GM19025 (cell line): ENCODE data around the gene WDR36.

ENCODE experiments used
- ATAC-seq: cut with Tn5 transposase; IDR thresholded peaks from one replicate; pipeline ENCODE4 v1.9.1; 2021; ENCODE audit warnings: mild to moderate bottlenecking, low read depth, moderate library complexity; ENCODE audit not compliant: unreplicated experiment

The WDR36 gene

DNA sequence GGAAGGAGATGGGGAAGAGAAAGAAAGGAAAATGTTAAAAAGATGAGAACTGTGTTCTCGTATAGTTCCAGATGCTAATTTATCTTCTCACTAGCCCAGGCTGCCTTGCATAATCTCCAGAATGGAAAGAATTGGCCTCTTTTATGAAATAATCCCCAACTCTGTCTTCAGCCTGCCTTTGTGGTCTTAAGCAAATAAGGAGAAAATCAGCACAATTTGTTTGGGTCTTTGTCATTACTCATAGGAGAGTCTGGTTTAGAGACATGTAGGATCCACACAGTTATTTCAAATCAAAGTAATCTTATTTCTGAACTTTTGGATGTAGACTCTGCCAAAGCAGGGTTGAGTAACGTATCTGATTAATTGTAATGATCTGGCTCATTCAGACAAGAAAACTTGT is 81.3 kb downstream of the WDR36 start:
- no peak for ATAC-seq
